Testis (tissue), 3 donors: Measurements from ENCODE around the gene CPNE4. TPM values are rescaled to one million over a fixed set of nuclear protein-coding genes. Genes with fewer than 3 reads are reported as not detected.

Experiments used
- DNase-seq: peaks from one replicate; pipeline ENCODE4 v3.0.0-alpha.2; 2019
- H3K27ac ChIP-seq, 2 donors: fragments of 200-600 bp; sonication (generic); one replicate each; pipeline ENCODE4 v1.5.1; 2019
- H3K27me3 ChIP-seq: fragments of 200-600 bp; sonication (generic); one replicate; pipeline ENCODE4 v1.5.1; 2019
- H3K36me3 ChIP-seq: fragments of 200-600 bp; sonication (generic); one replicate; pipeline ENCODE4 v1.5.1; 2017; ENCODE audit warnings: low read depth; ENCODE audit errors: missing control alignments
- H3K4me1 ChIP-seq: fragments of 200-600 bp; sonication (generic); one replicate; pipeline ENCODE4 v1.5.1; 2019
- H3K4me3 ChIP-seq, 2 donors: fragments of 200-600 bp; sonication (generic); one replicate each; pipeline ENCODE4 v1.5.1; 2017 to 2019
- H3K9me3 ChIP-seq: fragments of 200-600 bp; sonication (generic); one replicate; pipeline ENCODE4 v1.5.1; 2017
- CTCF ChIP-seq, 3 experiments: fragments of 450-650 bp in 2 of 3; fragments of 200-600 bp in 1 of 3; sonication (generic) in 1 of 3; IDR thresholded peaks; one replicate each; pipeline ENCODE4 v1.5.1; 2016 to 2019; ENCODE audit warnings: antibody characterized with exemption in 3 of 3, mild to moderate bottlenecking in 2 of 3, moderate library complexity in 1 of 3
- POLR2A ChIP-seq: fragments of 450-650 bp; IDR thresholded peaks from one replicate; pipeline ENCODE4 v1.6.1; 2017; ENCODE audit warnings: antibody characterized with exemption, mild to moderate bottlenecking, moderate library complexity
- WGBS, 2 donors: methylation state at CpG; one replicate each; pipeline ENCODE4 v1.1.5; 2018; 5-methylcytosine and 5-hydroxymethylcytosine counted together
- intact Hi-C: fragments of 100-400 bp; cut with DNase I; formaldehyde crosslinking; loops from one replicate; pipeline ENCODE4 v1.15.1; 2023; ENCODE audit warnings: low total_unique reads
- polyA plus RNA-seq: library from polyadenylated mRNA; stranded (reverse); fragments of 350-450 nt; fragmentation: Illumina TruSeq; extraction: RNeasy Lipid Tissue Mini Kit (QIAGEN cat#74804); gene quantifications from one replicate; pipeline ENCODE4 v1.2.3, GENCODE V29; 2014; ENCODE audit warnings: low read depth, low replicate concordance; ENCODE audit not compliant: insufficient read depth
- total RNA-seq, 2 donors: library from RNA; depleted of rRNA; stranded (reverse); fragments of >200 nt; gene quantifications; one replicate each; pipeline ENCODE4 v1.2.3, GENCODE V29; 2016

CPNE4 gene
- total and polyA plus RNA-seq, 3 donors from 2014 or later = 2.4 to 8.4 (median 4.5) TPM

- Histone ChIP-seq H3K4me3 (no peak overlapping the region), H3K4me1 (no peaks in the 10 kb centered on the region), H3K36me3 (no peaks in the 10 kb centered on the region), H3K27me3 (no peaks in the 10 kb centered on the region), H3K9me3 (no peaks in the 10 kb centered on the region), H3K27ac (no peak overlapping the region)
- intact Hi-C loops = no loop called here
- WGBS, 2 donors = 96 to 100% methylated on average over 1 of the region's 1 CpG
- TF ChIP-seq CTCF (IDR thresholded peaks at IDR 0.05) (no peak), POLR2A (no peak)
- DNase-seq = no peak
Measured at GRCh38 chr3:131901686-131902085, 133.1 kb downstream of the CPNE4 start.

DNA sequence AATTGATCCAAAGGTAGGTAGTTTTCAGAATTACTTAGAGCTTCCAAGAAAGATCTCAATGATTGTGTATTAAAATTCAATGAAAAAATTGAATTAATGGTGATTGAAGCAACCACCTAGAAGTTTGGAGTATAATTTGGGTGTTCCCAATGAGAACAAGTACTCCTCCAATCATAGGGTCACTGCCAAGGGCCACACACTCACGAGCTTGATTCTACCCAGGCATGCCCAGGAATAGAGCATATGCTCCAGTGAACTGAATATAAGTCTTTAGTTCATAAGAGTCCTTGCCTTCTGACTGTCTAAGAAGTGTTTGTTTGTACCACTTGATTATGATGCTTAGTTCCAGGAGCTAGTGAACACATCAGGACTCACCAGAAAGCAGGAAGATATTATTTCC is 133.9 kb downstream of the CPNE4 start:
- no peak overlapping the region for H3K27ac ChIP-seq
- WGBS, 2 donors = 81 to 92% methylated on average over 1 of the region's 1 CpG
- H3K27me3 ChIP-seq = no peaks in the 10 kb centered on the region
- no peak overlapping the region for H3K4me3 ChIP-seq
- TF ChIP-seq POLR2A (no peak), CTCF (IDR thresholded peaks at IDR 0.05) (no peak)
- H3K4me1 ChIP-seq = no peaks in the 10 kb centered on the region
- intact Hi-C loops = no loop called here
- no peaks in the 10 kb centered on the region for H3K9me3 ChIP-seq
- no peak for DNase-seq
- no peaks in the 10 kb centered on the region for H3K36me3 ChIP-seq

- H3K4me1 ChIP-seq = no peaks in the 10 kb centered on the region
- no peak for DNase-seq
- no peaks in the 10 kb centered on the region for H3K27me3 ChIP-seq
- H3K4me3 ChIP-seq = no peak overlapping the region
- intact Hi-C loops = no loop called here
- no peaks in the 10 kb centered on the region for H3K36me3 ChIP-seq
- no peaks in the 10 kb centered on the region for H3K9me3 ChIP-seq
- no peak overlapping the region for H3K27ac ChIP-seq
- TF ChIP-seq POLR2A = no peak
- TF ChIP-seq CTCF (IDR thresholded peaks at IDR 0.05) = no peak
- WGBS, 2 donors = 52 to 60% methylated on average over 5 of the region's 5 CpGs
Measured at GRCh38 chr3:131899021-131899420, 135.8 kb downstream of the CPNE4 start.

DNA sequence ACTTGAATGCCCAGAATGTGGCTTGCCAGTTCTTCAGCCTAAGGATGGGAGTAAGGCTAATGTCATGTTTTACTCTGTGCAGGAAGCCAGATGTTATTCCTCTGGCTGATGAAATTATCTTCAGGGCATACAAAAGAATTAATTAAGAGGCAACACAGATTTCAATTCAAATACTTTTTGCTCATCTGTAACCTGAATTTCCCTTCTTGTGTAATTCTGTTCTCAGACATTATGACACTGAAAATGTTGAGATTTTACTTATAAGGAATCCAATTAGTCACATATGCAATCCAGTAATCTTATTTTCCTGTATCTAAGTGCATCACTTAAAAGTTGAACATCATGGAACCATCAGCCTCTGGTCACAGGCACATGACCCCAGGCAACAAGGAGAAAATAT is 136.5 kb downstream of the CPNE4 start:
- intact Hi-C loops = no loop called here
- TF ChIP-seq POLR2A (no peak), CTCF (IDR thresholded peaks at IDR 0.05) (no peak)

GRCh38 chr3:131896285-131896684 is 138.5 kb downstream of the CPNE4 start:
- no peak for DNase-seq

More for the DNA sequence above, 136.5 kb downstream of the CPNE4 start:
- no peaks in the 10 kb centered on the region for H3K9me3 ChIP-seq
- DNase-seq = no peak
- H3K4me1 ChIP-seq = no peaks in the 10 kb centered on the region
- H3K4me3 ChIP-seq = no peak overlapping the region
- H3K27ac ChIP-seq = no peak overlapping the region
- no peaks in the 10 kb centered on the region for H3K27me3 ChIP-seq
- no peaks in the 10 kb centered on the region for H3K36me3 ChIP-seq

More at GRCh38 chr3:131896285-131896684, 138.5 kb downstream of the CPNE4 start:
- intact Hi-C loops = no loop called here
- no peaks in the 10 kb centered on the region for H3K9me3 ChIP-seq
- TF ChIP-seq POLR2A (no peak), CTCF (IDR thresholded peaks at IDR 0.05) (no peak)
- no peaks in the 10 kb centered on the region for H3K4me1 ChIP-seq
- no peaks in the 10 kb centered on the region for H3K36me3 ChIP-seq
- no peaks in the 10 kb centered on the region for H3K27me3 ChIP-seq
- H3K27ac ChIP-seq = no peak overlapping the region
- 97 to 100% methylated on average over 1 of the region's 1 CpG for WGBS, 2 donors
- H3K4me3 ChIP-seq = no peak overlapping the region
